ENCODE measurements around the gene CDK6. TPM values are rescaled to one million over a fixed set of nuclear protein-coding genes. Genes with fewer than 3 reads are reported as not detected.

CDK6 gene
- total RNA-seq, 2 donors from 2014 or later = 28.5 to 36.6 TPM

- H3K9ac ChIP-seq (ENCODE audit: extremely low read depth, low read length, poor library complexity, severe bottlenecking) = no peak overlapping the region
- no peak overlapping the region for H3K27ac ChIP-seq (ENCODE audit: low read depth, low read length)
Observed at GRCh38 chr7:92645114-92646061, 191.0 kb downstream of the CDK6 start.

DNA sequence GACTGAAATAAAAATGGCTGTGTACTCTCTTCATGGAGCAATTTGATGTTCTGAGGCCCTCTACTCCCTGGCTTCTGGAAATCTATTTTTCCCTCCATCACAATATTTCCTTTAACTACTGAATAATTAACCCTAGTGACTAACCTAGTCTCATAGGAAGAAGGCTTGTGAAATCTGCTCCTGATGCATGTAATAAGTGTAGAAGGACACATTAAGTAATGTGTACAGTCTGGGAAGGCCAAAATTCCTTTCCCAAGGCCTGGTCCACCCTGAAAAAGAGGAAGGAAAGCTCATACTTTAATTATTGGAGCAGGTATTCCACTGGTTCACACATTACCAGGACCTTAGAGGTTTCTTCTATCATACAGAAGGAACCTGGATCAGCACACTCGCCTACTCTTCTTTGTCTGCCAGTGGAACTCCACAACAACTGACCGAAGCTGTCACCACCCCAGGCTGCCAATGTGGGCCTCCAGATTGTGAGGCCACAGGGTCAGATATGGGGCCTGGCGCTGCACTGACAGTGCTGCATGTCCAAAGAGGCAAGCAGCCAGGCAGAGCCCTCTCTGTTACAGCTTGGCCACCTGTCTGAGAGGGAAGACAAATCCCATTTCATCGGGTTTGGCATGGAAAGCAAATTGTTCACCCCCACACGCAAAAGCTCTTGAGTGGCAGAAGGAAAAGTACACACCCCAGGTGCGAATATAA is 191.8 kb downstream of the CDK6 start:
- no peak for DNase-seq
- Mint-ChIP-seq H3K36me3 (ENCODE audit: low read depth) (no peaks in the 10 kb centered on the region), H3K4me3 (no peak overlapping the region), H3K27me3 (ENCODE audit: insufficient read depth) (no peaks in the 10 kb centered on the region), H3K27ac (no peak overlapping the region), H3K4me1 (peaks cover 14% of the 10 kb centered on the region), H3K9me3 (no peaks in the 10 kb centered on the region)
- WGBS, 2 experiments (ENCODE audit: insufficient coverage in 1 of 2, insufficient read length in 1 of 2) = 94 to 100% methylated on average over 3 to 6 of the region's 6 CpGs
- Histone ChIP-seq H3K27me3 (ENCODE audit: control insufficient read depth, insufficient read depth, low read length, poor library complexity, severe bottlenecking) (no peaks in the 10 kb centered on the region), H3K9ac (ENCODE audit: extremely low read depth, low read length, poor library complexity, severe bottlenecking) (no peak overlapping the region), H3K36me3 (ENCODE audit: control insufficient read depth, insufficient read depth, low read length) (no peaks in the 10 kb centered on the region), H3K9me3 (ENCODE audit: control insufficient read depth, low read length) (no peaks in the 10 kb centered on the region), H3K27ac (ENCODE audit: low read depth, low read length) (no peak overlapping the region), H3K4me1 (ENCODE audit: control insufficient read depth, insufficient read depth, low read length) (no peaks in the 10 kb centered on the region), H3K4me3 (ENCODE audit: low read length) (no peak overlapping the region)
- TF ChIP-seq, protein P1, sequence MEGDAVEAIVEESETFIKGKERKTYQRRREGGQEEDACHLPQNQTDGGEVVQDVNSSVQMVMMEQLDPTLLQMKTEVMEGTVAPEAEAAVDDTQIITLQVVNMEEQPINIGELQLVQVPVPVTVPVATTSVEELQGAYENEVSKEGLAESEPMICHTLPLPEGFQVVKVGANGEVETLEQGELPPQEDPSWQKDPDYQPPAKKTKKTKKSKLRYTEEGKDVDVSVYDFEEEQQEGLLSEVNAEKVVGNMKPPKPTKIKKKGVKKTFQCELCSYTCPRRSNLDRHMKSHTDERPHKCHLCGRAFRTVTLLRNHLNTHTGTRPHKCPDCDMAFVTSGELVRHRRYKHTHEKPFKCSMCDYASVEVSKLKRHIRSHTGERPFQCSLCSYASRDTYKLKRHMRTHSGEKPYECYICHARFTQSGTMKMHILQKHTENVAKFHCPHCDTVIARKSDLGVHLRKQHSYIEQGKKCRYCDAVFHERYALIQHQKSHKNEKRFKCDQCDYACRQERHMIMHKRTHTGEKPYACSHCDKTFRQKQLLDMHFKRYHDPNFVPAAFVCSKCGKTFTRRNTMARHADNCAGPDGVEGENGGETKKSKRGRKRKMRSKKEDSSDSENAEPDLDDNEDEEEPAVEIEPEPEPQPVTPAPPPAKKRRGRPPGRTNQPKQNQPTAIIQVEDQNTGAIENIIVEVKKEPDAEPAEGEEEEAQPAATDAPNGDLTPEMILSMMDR (conservative IDR thresholded peaks at IDR 0.05) = no peak

More at GRCh38 chr7:92645114-92646061, 191.0 kb downstream of the CDK6 start:
- H3K4me3 ChIP-seq (ENCODE audit: low read length) = no peak overlapping the region
- Mint-ChIP-seq H3K27me3 (ENCODE audit: insufficient read depth) (no peaks in the 10 kb centered on the region), H3K36me3 (ENCODE audit: low read depth) (no peaks in the 10 kb centered on the region), H3K27ac (no peak overlapping the region), H3K9me3 (no peaks in the 10 kb centered on the region), H3K4me1 (peaks cover 14% of the 10 kb centered on the region), H3K4me3 (no peak overlapping the region)
- no peaks in the 10 kb centered on the region for H3K36me3 ChIP-seq (ENCODE audit: control insufficient read depth, insufficient read depth, low read length)
- TF ChIP-seq, protein P1 (conservative IDR thresholded peaks at IDR 0.05) = no peak
- H3K9me3 ChIP-seq (ENCODE audit: control insufficient read depth, low read length) = no peaks in the 10 kb centered on the region
- no peak for DNase-seq
- H3K27me3 ChIP-seq (ENCODE audit: control insufficient read depth, insufficient read depth, low read length, poor library complexity, severe bottlenecking) = no peaks in the 10 kb centered on the region
- no peaks in the 10 kb centered on the region for H3K4me1 ChIP-seq (ENCODE audit: control insufficient read depth, insufficient read depth, low read length)
- 92% methylated on average over 7 to 11 of the region's 11 CpGs for WGBS, 2 experiments (ENCODE audit: insufficient coverage in 1 of 2, insufficient read length in 1 of 2)

DNA sequence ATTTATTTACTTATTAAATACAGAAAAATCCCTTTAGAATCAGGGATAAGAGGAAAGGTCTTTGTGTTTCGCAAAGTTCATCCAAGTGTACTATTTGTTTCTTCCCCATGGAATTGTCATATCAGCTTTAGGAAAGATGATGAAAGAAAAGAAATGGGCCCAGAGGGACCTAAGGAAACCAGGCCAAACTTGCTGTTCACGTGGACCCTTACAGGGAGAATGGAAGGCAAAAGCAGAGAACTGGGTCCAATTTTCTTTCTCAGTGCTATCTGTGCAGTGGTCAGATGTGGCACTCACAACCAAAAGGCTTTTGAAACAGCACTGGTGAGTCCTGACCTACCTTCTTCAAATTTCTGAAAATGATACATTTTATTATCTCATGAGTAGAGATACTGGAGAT is 192.6 kb downstream of the CDK6 start:
- no peaks in the 10 kb centered on the region for H3K4me1 ChIP-seq (ENCODE audit: control insufficient read depth, insufficient read depth, low read length)
- Mint-ChIP-seq H3K27ac (no peak overlapping the region), H3K27me3 (ENCODE audit: insufficient read depth) (no peaks in the 10 kb centered on the region), H3K36me3 (ENCODE audit: low read depth) (no peaks in the 10 kb centered on the region), H3K4me1 (peaks cover 14% of the 10 kb centered on the region), H3K9me3 (no peaks in the 10 kb centered on the region), H3K4me3 (no peak overlapping the region)
- no peaks in the 10 kb centered on the region for H3K9me3 ChIP-seq (ENCODE audit: control insufficient read depth, low read length)
- 83 to 96% methylated on average over 1 to 2 of the region's 2 CpGs for WGBS, 2 experiments (ENCODE audit: insufficient coverage in 1 of 2, insufficient read length in 1 of 2)
- H3K27ac ChIP-seq (ENCODE audit: low read depth, low read length) = no peak overlapping the region
- no peak for DNase-seq
- no peaks in the 10 kb centered on the region for H3K27me3 ChIP-seq (ENCODE audit: control insufficient read depth, insufficient read depth, low read length, poor library complexity, severe bottlenecking)
- H3K9ac ChIP-seq (ENCODE audit: extremely low read depth, low read length, poor library complexity, severe bottlenecking) = no peak overlapping the region
- H3K36me3 ChIP-seq (ENCODE audit: control insufficient read depth, insufficient read depth, low read length) = no peaks in the 10 kb centered on the region
- TF ChIP-seq, protein P1 (conservative IDR thresholded peaks at IDR 0.05) = no peak
- H3K4me3 ChIP-seq (ENCODE audit: low read length) = no peak overlapping the region
